GM23248 (cell line): ENCODE measurements around the gene CLK3.

Source experiments
- EZH2 ChIP-seq: fragments of 200-600 bp; sonication (generic); IDR thresholded peaks from 2 replicates; pipeline ENCODE4 v1.6.1; 2018; ENCODE audit warnings: antibody characterized with exemption, mild to moderate bottlenecking; ENCODE audit not compliant: insufficient read depth, poor library complexity, severe bottlenecking
- EZH2phosphoT487 ChIP-seq: fragments of 200-600 bp; sonication (generic); IDR thresholded peaks from 2 replicates; pipeline ENCODE4 v1.6.1; 2018; ENCODE audit warnings: antibody characterized with exemption, moderate library complexity, mild to moderate bottlenecking, low read depth; ENCODE audit not compliant: insufficient read depth

- TF ChIP-seq EZH2 (no peak), EZH2phosphoT487 (no peak)
These were observed 26.7 kb downstream of the CLK3 start for GRCh38 chr15:74642348-74642733.
